Hepatic stellate cell (primary cell): ENCODE results near the gene BID.
"Not testable (repeated sequence)": the region's sequence is repeated elsewhere in the genome, so short reads cannot be mapped to it uniquely, and the experiment has no call there.

Experiments used
- DNase-seq: peaks from one replicate; pipeline ENCODE4 v3.0.0; 2011; ENCODE audit warnings: low spot score

Gene BID

DNA sequence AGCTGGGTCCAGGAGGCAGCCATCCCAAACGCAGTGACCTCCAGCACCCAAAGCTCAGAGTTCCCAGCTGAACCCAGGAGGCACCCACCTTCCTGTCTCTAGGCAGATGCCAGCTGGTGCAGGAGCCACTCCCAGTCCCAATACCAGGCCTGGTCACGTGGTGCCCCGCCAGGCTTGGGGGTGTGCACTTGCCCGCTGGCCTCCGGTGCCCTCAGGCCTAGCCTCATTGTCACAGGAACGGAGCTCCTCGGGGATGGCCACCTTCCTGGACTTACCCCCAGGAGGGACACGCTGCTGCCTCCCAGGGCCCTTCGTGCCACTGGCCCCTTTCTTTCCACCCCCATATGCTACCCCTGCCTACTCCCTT lies 4.6 kb downstream of the BID start:
- DNase-seq: no peak

DNA sequence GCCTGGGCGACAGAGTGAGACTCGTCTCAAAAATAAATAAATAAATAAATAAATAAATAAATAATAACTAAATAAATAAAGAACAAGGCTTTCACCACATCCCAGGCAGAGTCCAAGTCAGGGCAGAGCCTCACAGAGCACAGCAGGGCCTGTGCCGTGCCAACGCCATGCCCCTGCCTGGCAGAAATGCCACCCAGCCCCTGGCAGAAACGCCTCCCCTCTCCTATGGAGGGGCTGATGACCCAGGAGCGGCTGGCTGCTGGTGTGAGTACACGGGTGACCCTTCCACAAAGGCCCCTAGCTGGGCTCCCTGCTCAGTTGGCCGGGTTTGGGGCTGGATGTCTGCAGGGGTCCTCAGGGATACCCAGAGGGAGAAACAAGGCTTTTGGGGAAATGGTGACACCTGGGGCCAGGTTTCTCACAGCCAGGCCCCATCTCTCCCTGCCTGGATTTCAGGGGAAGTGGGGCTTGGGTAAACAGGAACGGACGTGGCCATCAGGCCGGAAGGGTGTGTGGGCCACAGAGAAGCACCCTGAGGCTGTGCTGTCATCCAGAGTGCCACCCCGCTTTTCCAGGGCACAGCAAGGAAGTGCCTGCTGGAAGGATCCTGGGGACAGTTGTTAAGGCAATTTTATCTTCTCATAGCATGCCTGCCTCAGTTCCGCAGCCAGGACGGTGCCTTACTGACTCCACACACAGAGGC lies 5.1 kb downstream of the BID start:
- DNase-seq: no peak

DNA sequence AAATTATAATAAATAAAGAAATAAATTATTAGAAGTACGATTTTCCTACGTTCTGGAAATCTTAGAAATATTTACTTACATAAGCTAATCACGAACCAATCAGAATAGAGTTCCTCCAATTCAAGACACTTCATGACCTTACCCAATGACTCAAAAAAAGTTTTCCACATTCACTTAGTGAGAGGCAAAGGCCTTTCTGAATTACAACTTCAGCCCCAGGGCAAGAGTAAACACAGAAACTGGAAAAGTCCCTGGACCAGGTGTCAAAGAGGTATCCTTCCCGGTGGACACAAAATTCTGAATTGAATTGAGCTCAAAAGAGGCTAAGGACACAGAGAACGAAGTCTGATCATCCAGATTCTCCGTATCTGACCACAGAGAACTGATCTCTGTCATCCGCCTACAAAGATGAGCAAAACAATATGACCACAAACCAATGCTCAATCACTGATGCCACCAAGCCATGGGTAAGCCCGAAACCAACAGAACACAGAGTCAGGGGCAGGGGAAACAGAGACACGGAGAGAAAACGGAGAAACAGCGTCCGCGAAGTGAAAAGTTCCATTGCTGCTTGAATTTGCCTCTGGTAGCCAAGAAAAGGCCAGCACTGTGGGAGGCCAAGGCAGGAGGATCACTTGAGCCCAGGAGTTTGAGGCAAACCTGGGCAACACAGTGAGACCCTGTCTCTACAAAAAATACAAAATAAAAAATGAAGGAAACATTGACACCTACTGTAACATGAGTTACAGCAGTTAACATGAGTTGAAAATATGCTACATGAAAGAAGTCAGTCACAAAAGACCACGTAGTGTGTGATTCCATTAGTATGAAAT lies 6.8 kb downstream of the BID start:
- no peak for DNase-seq

DNA sequence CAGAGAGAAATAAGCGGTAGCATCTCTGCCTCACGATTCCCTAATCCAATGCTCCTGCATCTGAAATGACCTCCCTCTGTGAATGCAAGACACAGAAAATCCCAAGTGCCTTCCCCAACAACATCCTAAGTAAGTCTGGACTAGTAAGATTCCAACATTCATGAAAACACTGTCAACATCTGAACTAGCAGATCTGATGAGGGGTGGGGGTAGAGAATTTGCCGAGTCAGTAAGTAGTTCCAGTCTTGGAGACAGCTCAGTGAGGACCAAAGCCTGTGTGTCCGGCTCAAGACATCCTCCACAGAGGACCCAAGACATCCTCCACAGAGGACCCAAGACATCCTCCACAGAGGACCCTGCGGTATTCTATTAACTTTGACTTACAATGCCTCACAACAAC lies 9.4 kb downstream of the BID start:
- DNase-seq: not testable (repeated sequence)

DNA sequence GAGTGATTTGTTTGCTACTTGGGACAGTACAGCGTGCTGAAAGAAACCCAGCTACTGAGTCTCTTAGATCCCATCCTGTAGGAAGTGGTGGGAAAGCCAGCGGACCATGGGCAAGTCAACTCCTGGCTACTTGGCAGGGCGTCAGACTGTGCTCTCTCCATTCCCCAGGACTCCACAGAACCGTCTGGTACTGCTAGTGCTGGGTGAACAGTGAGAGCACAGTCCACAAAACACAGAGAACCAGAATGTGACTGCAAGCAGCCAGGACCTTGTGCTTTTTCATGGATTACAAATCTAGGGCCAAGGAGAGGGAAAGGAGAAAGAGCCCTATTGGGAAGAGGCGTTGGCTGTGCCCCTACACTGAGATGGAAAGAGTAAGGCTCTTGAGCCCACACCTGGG lies 10.2 kb downstream of the BID start:
- no peak for DNase-seq

DNA sequence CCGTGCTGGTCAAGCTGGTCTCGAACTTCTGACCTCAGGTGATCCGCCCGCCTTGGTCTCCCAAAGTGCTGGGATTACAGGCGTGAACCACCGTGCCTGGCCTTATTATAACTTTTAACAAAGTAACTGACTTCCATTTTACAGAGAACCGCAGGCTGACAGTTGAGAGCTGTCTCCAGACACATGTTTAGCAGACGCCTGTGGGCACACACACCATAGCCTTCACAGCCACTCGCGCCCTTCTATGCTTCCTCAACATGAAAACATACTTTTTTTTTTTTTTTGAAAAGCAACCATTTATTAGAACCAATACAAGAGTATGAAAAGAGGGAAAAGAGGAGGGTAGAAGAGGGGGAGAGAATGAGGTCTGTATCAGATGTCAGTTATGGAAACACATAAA lies 10.8 kb downstream of the BID start:
- not testable (repeated sequence) for DNase-seq

DNA sequence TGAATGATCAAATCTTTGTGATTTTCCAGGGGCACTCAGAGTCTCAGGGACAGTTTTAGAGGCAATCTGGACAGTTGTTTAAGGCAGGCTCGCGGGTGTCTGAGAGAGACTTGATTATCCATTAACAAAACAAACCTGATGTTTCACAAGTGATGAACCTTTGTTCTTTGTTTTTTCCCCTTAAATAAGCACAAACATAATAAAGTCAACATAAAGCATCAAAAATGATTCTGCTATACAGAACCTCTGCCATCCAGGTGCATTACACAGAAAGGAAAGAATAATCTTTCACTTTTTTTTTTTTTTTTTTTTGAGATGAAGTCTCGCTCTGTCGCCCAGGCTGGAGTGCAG lies 13.2 kb downstream of the BID start:
- DNase-seq: no peak

DNA sequence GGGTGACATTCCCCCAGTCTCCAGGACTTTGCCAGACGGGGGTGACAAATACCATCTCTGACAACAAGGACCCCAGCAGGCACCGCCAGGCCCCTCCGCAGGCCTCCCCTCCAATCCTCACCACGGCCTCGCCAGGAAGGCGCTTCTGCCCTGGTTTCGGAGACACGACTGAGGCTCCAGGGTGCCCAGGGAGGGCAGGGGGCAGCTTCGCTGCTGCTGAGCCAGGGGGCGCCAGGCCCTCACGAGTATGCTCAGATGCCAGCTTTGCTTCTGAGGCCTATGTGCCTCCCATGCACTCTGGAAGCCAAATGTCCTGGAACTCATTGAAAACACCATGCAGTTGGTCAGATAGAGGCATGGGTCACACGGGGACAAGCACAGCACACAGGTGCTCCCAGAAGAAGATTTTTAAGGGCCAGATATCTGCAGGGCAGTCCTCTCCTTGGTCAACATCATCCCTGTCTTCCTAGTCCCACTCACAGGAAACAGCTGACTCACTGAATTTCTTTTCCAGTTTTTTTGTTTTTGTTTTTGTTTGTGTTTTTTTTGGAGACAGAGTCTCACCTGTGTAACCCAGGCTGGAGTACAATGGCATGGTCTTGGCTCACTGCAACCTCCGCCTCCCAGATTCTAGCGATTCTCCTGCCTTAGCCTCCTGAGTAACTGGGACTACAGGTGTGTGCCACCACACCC lies 19.9 kb downstream of the BID start:
- DNase-seq: no peak

DNA sequence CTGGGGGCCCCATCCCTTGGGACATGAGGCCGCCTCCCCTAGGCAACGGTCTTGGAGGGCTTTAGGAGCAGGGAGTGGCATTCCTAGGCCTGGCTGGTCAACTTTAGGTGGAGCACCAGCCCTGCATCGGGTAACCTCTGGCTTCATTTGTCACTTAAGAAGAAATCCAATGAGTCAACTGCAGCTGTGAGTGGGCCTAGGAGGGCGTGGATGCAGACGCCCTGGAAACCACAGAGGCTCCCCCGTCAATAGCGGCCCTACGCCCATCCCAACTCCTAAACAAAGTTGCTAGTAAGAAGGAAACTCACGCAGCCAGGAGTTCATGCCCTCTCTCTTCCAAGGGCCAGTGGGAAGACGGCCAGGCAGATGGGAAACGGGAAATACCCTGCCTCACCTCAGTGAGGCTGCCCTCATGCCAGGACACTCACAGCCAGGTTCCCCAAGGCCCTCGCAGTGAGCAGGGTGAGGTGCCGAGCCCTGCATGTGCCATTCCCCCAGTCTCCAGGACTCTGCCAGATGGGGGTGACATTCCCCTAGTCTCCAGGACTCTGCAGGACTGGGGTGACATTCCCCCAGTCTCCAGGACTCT lies 20.8 kb downstream of the BID start:
- DNase-seq: no peak

DNA sequence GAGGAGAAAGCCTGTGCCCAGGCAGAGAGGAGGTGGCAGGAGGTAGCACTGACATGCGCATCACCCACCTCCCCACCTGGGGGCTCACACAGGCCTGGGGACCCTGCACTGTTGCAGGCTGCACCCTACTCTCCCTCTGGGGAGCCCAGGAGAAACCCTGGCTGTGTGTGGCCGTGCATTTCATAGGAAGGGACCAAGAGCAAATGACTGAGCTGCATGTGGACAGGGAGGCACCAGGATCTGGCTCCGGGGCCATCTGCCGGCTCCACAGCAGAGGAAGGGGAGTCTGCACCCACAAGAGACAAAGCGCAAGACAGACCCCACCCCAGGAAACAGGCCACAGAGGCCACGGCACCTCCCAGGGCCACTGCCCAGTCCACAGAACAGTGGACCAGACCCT lies 22.7 kb downstream of the BID start:
- no peak for DNase-seq

DNA sequence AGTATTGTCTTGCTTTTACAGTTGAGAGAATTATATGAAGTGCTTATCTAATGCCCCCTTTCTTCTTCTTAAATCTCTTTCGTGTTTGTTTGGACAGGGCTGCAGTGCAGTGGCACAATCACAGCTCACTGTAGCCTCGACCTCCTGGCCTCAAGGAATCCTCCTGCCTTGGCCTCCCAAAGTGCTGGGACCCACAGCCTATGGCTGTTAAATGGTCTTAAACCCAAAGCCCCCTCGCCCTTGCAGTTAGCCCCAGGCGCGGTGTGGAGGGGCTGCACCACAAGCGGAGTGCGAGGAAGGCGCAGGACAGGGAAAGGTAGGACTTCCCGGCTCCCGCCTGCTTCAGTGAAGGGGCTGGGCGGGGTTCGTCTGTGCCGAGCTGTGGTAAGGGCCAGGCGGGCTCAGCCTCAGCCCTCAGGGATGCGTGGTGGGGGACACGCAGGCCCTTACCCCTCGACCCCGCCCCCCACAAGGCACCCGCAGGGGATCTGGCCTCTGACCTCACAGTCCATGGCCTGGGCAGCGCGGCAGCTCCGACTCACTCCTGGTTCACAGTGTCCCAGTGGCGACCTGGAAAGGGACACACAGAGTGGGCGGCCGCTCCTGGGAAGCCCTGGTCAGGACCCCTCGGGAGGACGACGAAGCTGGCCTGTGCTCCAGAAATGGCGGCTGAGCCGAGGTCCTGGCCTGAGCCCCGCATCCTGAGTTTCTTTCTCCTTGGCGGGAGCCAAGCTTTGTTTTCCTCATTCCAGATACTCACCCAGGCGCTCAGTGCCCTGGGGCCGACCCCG lies 24.5 kb downstream of the BID start:
- DNase-seq: no peak

DNA sequence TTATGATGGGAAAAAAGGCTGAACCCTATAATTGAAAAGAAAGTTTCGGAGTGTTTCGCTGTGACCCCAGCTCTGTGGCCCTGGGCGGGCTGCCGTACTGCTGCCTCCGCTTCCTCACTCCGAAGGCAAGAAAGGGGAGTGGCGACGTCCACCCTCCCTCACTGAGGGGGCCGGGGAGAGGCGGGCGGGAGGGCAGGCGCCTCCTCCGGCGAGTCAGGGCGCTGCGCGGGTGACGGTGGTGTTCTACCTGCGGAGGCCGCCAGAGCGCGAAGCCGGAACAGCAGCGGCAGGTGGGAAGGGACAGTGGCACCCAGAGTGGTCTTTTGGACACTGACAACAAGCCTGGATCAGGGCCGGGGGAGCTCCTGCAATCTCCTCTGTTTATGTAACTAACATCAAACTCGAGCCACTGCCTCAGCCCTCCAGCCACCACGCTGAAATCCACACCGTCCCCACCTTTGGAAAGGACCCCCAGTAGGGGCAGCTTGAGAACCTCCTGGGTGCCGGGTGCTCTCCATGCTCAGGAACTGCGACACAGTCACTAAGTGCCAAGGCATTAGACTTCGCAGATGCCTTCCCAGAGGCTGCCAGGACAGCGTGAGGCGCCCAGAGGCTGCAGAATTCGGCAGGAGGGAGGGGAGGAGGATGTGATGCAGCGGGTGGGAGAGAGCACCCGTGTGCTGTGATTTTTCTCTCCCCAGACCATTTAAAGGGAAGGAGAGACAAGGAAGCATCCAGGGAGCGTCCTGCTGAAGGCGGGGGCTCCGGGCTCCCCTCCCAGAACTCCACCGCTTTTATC lies 25.5 kb downstream of the BID start:
- DNase-seq: peak; percentile 63

DNA sequence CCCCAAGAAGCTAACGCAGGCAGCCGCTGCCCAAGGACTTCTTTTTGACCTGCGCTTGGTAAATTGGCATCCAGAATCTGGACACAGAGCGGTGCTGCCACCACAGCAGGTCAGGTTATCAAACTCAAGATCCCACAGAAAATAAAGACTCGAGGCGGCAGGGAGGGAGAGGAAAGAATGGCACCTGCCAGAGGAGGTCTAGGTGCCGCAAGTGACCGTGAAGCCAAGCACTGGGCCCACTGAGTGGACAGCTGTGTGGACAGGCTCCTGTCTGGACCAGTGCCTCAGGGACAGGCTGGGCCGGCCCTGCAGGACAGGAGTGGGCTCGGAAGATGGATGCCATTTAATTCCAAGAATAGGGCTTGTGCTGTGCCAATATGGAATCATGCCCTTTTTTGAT lies 27.4 kb downstream of the BID start:
- no peak for DNase-seq

DNA sequence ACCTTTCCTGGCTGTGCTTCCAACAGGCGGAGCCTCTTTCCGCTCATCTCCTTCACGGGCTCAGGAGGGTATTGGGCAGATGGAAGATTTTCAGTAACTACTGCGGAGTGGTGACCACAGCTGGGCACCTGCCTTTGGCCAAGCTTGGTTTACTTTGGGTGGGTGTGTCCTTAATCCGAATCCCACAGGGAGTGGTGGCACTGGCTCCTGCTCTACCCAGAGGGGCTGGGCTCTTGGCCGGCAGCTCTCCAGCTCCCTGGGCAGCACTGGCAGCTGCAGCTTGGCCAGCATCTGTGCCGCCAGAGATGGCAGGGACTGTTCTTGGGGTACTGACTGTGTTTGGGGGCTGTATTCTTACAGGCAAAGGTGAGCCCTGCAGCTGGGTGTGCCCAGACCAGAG lies 29.8 kb downstream of the BID start:
- no peak for DNase-seq

DNA sequence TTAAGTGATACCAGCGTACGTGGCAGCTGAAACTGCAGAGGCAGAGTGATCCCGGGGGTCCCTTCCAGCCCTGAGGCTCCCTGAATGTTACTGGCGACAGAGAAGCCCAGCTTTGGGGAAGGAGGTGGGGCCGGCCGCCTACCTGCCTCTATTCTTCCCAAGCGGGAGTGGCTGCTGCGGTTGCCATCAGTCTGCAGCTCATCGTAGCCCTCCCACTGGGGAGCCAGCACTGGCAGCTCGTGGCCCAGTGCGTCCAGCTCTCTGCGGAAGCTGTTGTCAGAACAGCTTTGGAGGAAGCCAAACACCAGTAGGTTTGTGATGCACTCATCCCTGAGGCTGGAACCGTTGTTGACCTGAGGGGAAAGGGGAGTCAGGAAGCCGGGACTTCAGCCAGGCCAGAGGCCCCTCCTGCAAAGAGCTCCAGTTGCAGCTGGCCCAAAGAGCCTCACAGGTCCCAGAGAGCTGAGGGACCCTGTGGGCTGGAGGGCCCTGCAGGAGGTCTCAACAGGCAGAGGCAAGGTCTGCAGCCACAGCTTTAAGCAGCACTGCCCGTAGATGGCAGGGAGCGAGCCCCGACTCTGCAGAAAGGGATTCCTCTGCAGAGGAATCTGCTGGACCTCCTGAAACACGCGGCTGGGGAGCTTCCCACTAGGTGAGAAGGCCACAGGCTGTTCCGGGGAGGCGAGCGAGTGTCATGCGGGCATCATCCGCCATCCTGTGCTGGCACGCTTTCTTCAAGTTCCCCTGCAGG lies 30.4 kb downstream of the BID start:
- no peak for DNase-seq

DNA sequence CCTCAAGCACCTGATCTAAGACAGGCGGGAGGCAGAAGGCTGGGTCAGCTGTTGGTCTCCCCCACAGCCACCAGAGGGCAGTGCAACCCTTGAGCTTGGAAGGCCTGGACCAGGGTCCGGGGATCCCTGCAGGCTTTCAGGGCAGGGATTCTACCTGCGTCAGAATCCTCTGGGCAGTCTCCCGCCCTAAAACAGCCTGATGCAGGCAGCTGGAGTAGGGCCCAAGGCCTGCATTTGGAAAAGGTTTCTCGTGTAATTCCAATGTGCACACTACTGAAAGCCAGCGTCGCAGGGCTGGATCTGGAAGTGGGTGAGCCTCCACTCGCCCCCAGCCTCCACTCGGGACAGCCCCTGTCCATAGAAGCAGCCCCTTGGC lies 31.8 kb downstream of the BID start:
- DNase-seq: peak; percentile 87

DNA sequence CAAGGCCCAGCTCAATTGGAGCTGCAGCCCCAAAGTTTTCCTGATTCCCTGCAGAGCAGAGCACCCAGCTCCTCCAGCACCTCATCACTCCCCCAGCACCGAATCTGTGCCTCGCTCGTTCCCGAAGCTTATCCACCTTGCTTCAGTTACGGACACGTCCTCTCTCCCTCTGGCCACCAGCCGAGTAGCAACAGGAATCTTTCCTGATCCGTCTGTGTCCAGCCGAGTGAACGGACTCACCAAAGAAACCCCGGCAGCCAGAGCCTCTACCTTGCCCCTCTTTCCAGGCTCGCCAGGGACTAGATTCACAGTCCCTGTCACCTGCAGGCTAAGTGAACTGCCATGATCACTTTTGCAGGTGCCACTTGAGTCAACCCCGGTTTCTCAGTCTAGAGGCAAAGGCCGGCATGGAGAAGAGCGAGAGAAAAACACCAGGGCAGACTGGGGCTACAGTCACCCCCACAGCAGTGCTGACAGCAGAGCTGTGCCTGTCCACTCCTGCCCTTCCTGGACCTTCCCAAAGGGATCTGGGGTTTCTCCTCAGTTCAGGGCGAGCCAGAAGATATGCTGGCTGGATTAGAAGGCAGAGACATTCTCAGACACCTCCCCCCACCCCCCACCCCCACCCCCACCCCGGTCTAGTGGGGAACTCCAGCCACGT lies 32.3 kb downstream of the BID start:
- DNase-seq: no peak

DNA sequence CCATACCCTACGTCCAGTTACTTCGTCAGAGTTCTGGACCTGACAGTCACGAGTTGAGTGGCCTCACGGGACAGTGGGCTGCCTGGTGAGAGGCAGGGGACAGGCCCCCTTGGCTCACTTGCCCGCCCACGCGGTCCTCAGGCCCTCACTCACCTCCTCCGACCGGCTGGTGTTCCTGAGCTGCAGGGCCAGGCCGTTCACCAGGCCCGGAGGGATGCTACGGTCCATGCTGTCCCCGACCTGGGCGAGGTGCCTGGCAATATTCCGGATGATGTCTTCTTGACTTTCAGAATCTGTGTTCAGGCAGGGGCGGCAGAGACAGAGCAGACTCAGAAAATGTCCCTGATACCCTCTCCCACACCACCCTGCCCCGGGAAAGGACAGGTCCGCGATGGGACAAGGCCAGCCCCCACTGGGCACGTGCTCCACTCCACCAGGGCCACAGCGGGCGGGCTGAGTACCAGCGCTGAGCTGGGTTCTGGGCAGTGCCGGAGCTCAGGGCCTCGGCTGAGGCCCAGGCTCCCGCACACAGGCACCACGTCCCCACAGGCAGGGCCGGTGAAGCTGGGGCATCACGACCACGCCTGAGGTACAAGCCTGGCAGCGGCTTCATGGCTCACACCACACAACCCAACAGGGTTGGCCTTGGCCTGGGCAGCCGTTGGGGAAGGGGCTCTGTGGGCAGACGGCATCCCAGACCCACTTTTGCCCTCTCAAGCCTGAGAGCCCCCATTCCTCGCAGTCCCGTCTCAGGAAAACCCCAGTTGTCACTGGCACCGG lies 34.9 kb downstream of the BID start:
- no peak for DNase-seq
